Astrocyte (in vitro differentiated cells and primary cell): ENCODE results near the gene CCR3.

Experiments used
- CTCF ChIP-seq: IDR thresholded peaks from 2 replicates; pipeline ENCODE4 v1.5.1; 2011; ENCODE audit warnings: low read depth, mild to moderate bottlenecking, inconsistent platforms, low read length, moderate library complexity; ENCODE audit not compliant: insufficient read depth
- EZH2 ChIP-seq: IDR thresholded peaks from 2 replicates; pipeline ENCODE4 v1.6.1; 2012; ENCODE audit warnings: mild to moderate bottlenecking, low read length, inconsistent platforms; ENCODE audit not compliant: insufficient read depth

- TF ChIP-seq CTCF = no peak
- no peak for TF ChIP-seq EZH2
Observed at GRCh38 chr3:46193436-46193835, 48.8 kb upstream of the CCR3 start.
